Endothelial cell of umbilical vein (primary cell): ENCODE data around the gene JAG2. TPM values are rescaled to one million over a fixed set of nuclear protein-coding genes. Genes with fewer than 3 reads are reported as not detected.

Source experiments
- BruUV-seq: library from RNA; stranded (reverse); fragments of 400-500 nt; replicated peaks from 2 replicates; lab custom pipeline; 2021; lab: Mats Ljungman, UMichigan
- CTCF ChIA-PET: fragments of 300-600, 350-600 bp; sonication (Branson Sonifier 250); formaldehyde crosslinking; loops from one replicate; lab custom pipeline; 2021; ENCODE audit warnings: antibody characterized with exemption, inconsistent platforms; lab: Charles Lee
- POLR2A ChIA-PET: fragments of 300-600, 350-600 bp; sonication (Branson Sonifier 250); formaldehyde crosslinking; loops from one replicate; lab custom pipeline; 2021; ENCODE audit warnings: antibody characterized with exemption, inconsistent platforms; lab: Charles Lee
- DNase-seq: peaks from one replicate; pipeline ENCODE4 v3.0.0-alpha.2; 2011; ENCODE audit warnings: low read depth, low spot score
- FAIRE-seq: peaks from 2 replicates; lab custom pipeline; 2011; peaks lifted over from hg19 to GRCh38; lab: Jason Lieb, UNC
- H2AFZ ChIP-seq: 2 replicates; pipeline ENCODE4 v1.6.0; 2012; ENCODE audit warnings: low read depth, low read length, control low read depth, inconsistent platforms
- H3K27ac ChIP-seq: 2 replicates; pipeline ENCODE4 v1.5.1; 2011; ENCODE audit warnings: low read depth, mild to moderate bottlenecking, control low read depth, low read length, moderate library complexity; ENCODE audit not compliant: insufficient read depth
- H3K27me3 ChIP-seq, 2 experiments: 2 replicates each; pipeline versions ENCODE4 v1.6.0 to v1.6.1; 2011; ENCODE audit warnings: low read length in 2 of 2, mixed read lengths in 1 of 2; ENCODE audit not compliant: control insufficient read depth in 2 of 2, insufficient read depth in 2 of 2
- H3K36me3 ChIP-seq, 2 experiments: 2 replicates in 1 of 2; 3 replicates in 1 of 2; pipeline ENCODE4 v1.5.1; 2011; ENCODE audit warnings: low read length in 2 of 2, mild to moderate bottlenecking in 1 of 2, moderate library complexity in 1 of 2; ENCODE audit not compliant: control insufficient read depth in 2 of 2, insufficient read depth in 2 of 2; ENCODE audit errors: extremely low read depth in 1 of 2
- H3K4me1 ChIP-seq: 3 replicates; pipeline ENCODE4 v1.5.1; 2011; ENCODE audit warnings: mild to moderate bottlenecking, low read length; ENCODE audit not compliant: control insufficient read depth, insufficient read depth; ENCODE audit errors: extremely low read depth
- H3K4me2 ChIP-seq: 2 replicates; pipeline ENCODE4 v1.6.1; 2011; ENCODE audit warnings: low read length, control low read depth, mixed read lengths; ENCODE audit not compliant: insufficient read depth
- H3K4me3 ChIP-seq, 3 experiments: fragments of 200-600 bp in 1 of 3; sonication (generic), shearing (Covaris generic) in 1 of 3; replicated peaks in 1 of 3; 2 replicates each; pipeline ENCODE4 v1.5.1; 2011 to 2016; ENCODE audit warnings: control low read depth in 3 of 3, low read length in 3 of 3, mild to moderate bottlenecking in 2 of 3, inconsistent platforms in 1 of 3, low read depth in 1 of 3, moderate library complexity in 1 of 3; ENCODE audit not compliant: insufficient read depth in 1 of 3
- H3K79me2 ChIP-seq: 2 replicates; pipeline ENCODE4 v1.6.0; 2012; ENCODE audit warnings: low read length, inconsistent platforms; ENCODE audit not compliant: control insufficient read depth, insufficient read depth
- H3K9ac ChIP-seq: replicated peaks from 2 replicates; pipeline ENCODE3; 2011; ENCODE audit warnings: low read length, control low read depth; ENCODE audit not compliant: insufficient read depth; ENCODE audit errors: extremely low read depth
- H3K9me1 ChIP-seq: replicated peaks from 3 replicates; pipeline ENCODE4 v1.6.0; 2011; ENCODE audit warnings: mild to moderate bottlenecking, low read length; ENCODE audit not compliant: control insufficient read depth, insufficient read depth; ENCODE audit errors: extremely low read depth
- H3K9me3 ChIP-seq: replicated peaks from 2 replicates; pipeline ENCODE4 v1.5.1; 2012; ENCODE audit warnings: low read length, inconsistent platforms; ENCODE audit not compliant: control insufficient read depth, insufficient read depth
- H4K20me1 ChIP-seq: replicated peaks from 2 replicates; pipeline ENCODE3; 2011; ENCODE audit warnings: mild to moderate bottlenecking, low read length; ENCODE audit not compliant: control insufficient read depth, insufficient read depth; ENCODE audit errors: extremely low read depth
- CTCF ChIP-seq, 2 donors: IDR thresholded peaks; 1 replicate in 1 of 2; 2 replicates in 1 of 2; pipeline ENCODE4 v1.5.1; 2011; ENCODE audit warnings: low read length in 2 of 2, mild to moderate bottlenecking in 2 of 2, moderate library complexity in 2 of 2, control low read depth in 1 of 2, inconsistent platforms in 1 of 2, low read depth in 1 of 2; ENCODE audit not compliant: insufficient read depth in 1 of 2; ENCODE audit errors: extremely low read depth in 1 of 2
- EZH2 ChIP-seq: IDR thresholded peaks from 2 replicates; pipeline ENCODE4 v1.6.1; 2012; ENCODE audit warnings: borderline replicate concordance, low read depth, mild to moderate bottlenecking, moderate library complexity, low read length, inconsistent platforms; ENCODE audit not compliant: severe bottlenecking
- FOS ChIP-seq: IDR thresholded peaks from 2 replicates; pipeline ENCODE4 v1.6.1; 2011; ENCODE audit warnings: mild to moderate bottlenecking, low read length, moderate library complexity, borderline replicate concordance; ENCODE audit not compliant: insufficient read depth
- GATA2 ChIP-seq: IDR thresholded peaks from 2 replicates; pipeline ENCODE4 v1.7.0; 2011; ENCODE audit warnings: low read depth, mild to moderate bottlenecking, moderate library complexity, mixed read lengths, low read length; ENCODE audit not compliant: insufficient read length, insufficient read depth
- JUN ChIP-seq: IDR thresholded peaks from 2 replicates; pipeline ENCODE4 v1.6.1; 2011; ENCODE audit warnings: borderline replicate concordance, low read depth; ENCODE audit not compliant: insufficient read length, insufficient read depth
- MAX ChIP-seq: IDR thresholded peaks from 2 replicates; pipeline ENCODE4 v1.6.1; 2011; ENCODE audit not compliant: insufficient read depth, insufficient read length
- MYC ChIP-seq: IDR thresholded peaks from one replicate; pipeline ENCODE4 v1.6.1; 2011; ENCODE audit warnings: mild to moderate bottlenecking, low read depth, low read length
- POLR2A ChIP-seq: IDR thresholded peaks from 2 replicates; pipeline ENCODE4 v1.6.1; 2012; ENCODE audit warnings: low read depth, mild to moderate bottlenecking, control low read depth, low read length
- POLR2AphosphoS5 ChIP-seq: IDR thresholded peaks from 2 replicates; pipeline ENCODE4 v1.6.1; 2012; ENCODE audit warnings: low read depth, mild to moderate bottlenecking, control low read depth, low read length, moderate library complexity; ENCODE audit not compliant: insufficient read depth
- dilution Hi-C: fragments of 300-500 bp; cut with MboI; formaldehyde crosslinking; loops from one replicate; pipeline ENCODE4 v1.15.0; 2019; ENCODE audit warnings: low sequenced_read_pairs; ENCODE audit not compliant: extremely low pct_ligation_motif_present
- intact Hi-C: fragments of 100-400 bp; cut with micrococcal nuclease; formaldehyde crosslinking; loops from one replicate; pipeline ENCODE4 v1.10.0; 2022
- polyA plus RNA-seq, 4 experiments: library from polyadenylated mRNA; depleted of rRNA in 3 of 4; stranded (reverse) in 3 of 4; unstranded in 1 of 4; fragments of >200 nt; gene quantifications; 2 replicates each; pipeline versions ENCODE4 v1.2.1 to v1.2.3, GENCODE V29; 2011 to 2012; ENCODE audit warnings: missing spikeins in 1 of 4
- total RNA-seq: library from RNA; stranded (reverse); gene quantifications from 2 replicates; pipeline ENCODE4 v1.2.3, GENCODE V29; 2021

Gene JAG2
- total and polyA plus RNA-seq, 2 donors (not counting 3 experiments of a cell fraction or from before 2014, with no cell fraction given) = 105 to 128 TPM

- ChIA-PET POLR2A (no interaction called here), CTCF (interaction anchor here (0.9 to 6.4 kb wide), 3 partner anchors 25 to 307 kb away, joined by 3 to 94 read pairs (median 4); no protein-coding TSS in a partner anchor)
- H3K79me2 ChIP-seq = no peaks in the 10 kb centered on the region
- H3K27ac ChIP-seq = no peak overlapping the region
- DNase-seq (no peak), FAIRE-seq (no peak)
- dilution Hi-C loops (no loop called here), intact Hi-C loops (no loop called here)
- H2AFZ ChIP-seq = no peak overlapping the region
- no peak overlapping the region for H3K4me3 ChIP-seq
- no peak overlapping the region for H3K9ac ChIP-seq
- no peak for TF ChIP-seq POLR2AphosphoS5
- TF ChIP-seq CTCF (IDR thresholded peaks at IDR 0.05; ENCODE audit: extremely low read depth in 1 of 2, insufficient read depth in 1 of 2, low read depth in 1 of 2, low read length in 2 of 2) = no peak
- no peak for TF ChIP-seq POLR2A
- no peak for TF ChIP-seq MYC
- TF ChIP-seq EZH2 = no peak
- TF ChIP-seq FOS = no peak
- no peak for TF ChIP-seq JUN
- TF ChIP-seq MAX = no peak
- TF ChIP-seq GATA2 = no peak
- H3K9me1 ChIP-seq = no peaks in the 10 kb centered on the region
- BruUV-seq = no TSS peak
- H3K4me1 ChIP-seq = peaks cover 57% of the 10 kb centered on the region
- H3K36me3 ChIP-seq = no peaks in the 10 kb centered on the region
- no peaks in the 10 kb centered on the region for H4K20me1 ChIP-seq
- H3K9me3 ChIP-seq = no peaks in the 10 kb centered on the region
- H3K4me2 ChIP-seq = no peak overlapping the region
- no peaks in the 10 kb centered on the region for H3K27me3 ChIP-seq
Measured at GRCh38 chr14:105173145-105173544, 4.6 kb upstream of the JAG2 start.
